Upper lobe of right lung (tissue), 1 donor: ENCODE data around the gene METAP1D. TPM values are rescaled to one million over a fixed set of nuclear protein-coding genes. Genes with fewer than 3 reads are reported as not detected.

Experiments
- ATAC-seq: fragments of 200-7000 bp; cut with Tn5 transposase; one replicate; pipeline ENCODE4 v1.9.1; 2020; ENCODE audit warnings: mild to moderate bottlenecking, moderate library complexity
- DNase-seq: peaks from one replicate; pipeline ENCODE4 v3.0.0-alpha.2; 2020
- H3K27ac ChIP-seq: fragments of 200-600 bp; one replicate; pipeline ENCODE4 v1.8.0; 2022
- H3K27me3 ChIP-seq: fragments of 200-600 bp; one replicate; pipeline ENCODE4 v1.8.0; 2022; ENCODE audit warnings: mild to moderate bottlenecking
- H3K36me3 ChIP-seq: fragments of 200-600 bp; one replicate; pipeline ENCODE4 v1.8.0; 2022
- H3K4me1 ChIP-seq: fragments of 200-600 bp; one replicate; pipeline ENCODE4 v1.8.0; 2022
- H3K4me3 ChIP-seq: fragments of 200-600 bp; one replicate; pipeline ENCODE4 v1.8.0; 2022; ENCODE audit warnings: mild to moderate bottlenecking
- H3K9me3 ChIP-seq: fragments of 200-600 bp; one replicate; pipeline ENCODE4 v1.8.0; 2022
- CTCF ChIP-seq: fragments of 200-600 bp; IDR thresholded peaks from one replicate; pipeline ENCODE4 v1.8.0; 2022; ENCODE audit warnings: antibody characterized with exemption
- intact Hi-C: fragments of 100-400 bp; cut with DNase I; formaldehyde crosslinking; loops from one replicate; pipeline ENCODE4 v1.11.0; 2022
- total RNA-seq: library from RNA; stranded (reverse); fragmentation: NEBNext Ultra II Directional; extraction: Animal tissue kit (Norgen Biotek cat#: 25700); gene quantifications from one replicate; pipeline ENCODE4 v1.2.1, GENCODE V29; 2021
- donor health status: DM: no; HTN: yes; CAD: no; lungs with severe emphysema.

METAP1D gene
- total RNA-seq, 1 donor from 2014 or later, result 4.1 TPM

- no peak overlapping the region for H3K27ac ChIP-seq
- peaks cover 33% of the 10 kb centered on the region for H3K4me1 ChIP-seq
- ATAC-seq (no peak), DNase-seq (no peak)
- no peak overlapping the region for H3K4me3 ChIP-seq
- no peak for TF ChIP-seq CTCF
- no peaks in the 10 kb centered on the region for H3K9me3 ChIP-seq
- intact Hi-C loops, result no loop called here
- H3K27me3 ChIP-seq, result peaks cover 93% of the 10 kb centered on the region
- no peaks in the 10 kb centered on the region for H3K36me3 ChIP-seq
Measured at GRCh38 chr2:172105471-172106107, 105.8 kb downstream of the METAP1D start.

DNA sequence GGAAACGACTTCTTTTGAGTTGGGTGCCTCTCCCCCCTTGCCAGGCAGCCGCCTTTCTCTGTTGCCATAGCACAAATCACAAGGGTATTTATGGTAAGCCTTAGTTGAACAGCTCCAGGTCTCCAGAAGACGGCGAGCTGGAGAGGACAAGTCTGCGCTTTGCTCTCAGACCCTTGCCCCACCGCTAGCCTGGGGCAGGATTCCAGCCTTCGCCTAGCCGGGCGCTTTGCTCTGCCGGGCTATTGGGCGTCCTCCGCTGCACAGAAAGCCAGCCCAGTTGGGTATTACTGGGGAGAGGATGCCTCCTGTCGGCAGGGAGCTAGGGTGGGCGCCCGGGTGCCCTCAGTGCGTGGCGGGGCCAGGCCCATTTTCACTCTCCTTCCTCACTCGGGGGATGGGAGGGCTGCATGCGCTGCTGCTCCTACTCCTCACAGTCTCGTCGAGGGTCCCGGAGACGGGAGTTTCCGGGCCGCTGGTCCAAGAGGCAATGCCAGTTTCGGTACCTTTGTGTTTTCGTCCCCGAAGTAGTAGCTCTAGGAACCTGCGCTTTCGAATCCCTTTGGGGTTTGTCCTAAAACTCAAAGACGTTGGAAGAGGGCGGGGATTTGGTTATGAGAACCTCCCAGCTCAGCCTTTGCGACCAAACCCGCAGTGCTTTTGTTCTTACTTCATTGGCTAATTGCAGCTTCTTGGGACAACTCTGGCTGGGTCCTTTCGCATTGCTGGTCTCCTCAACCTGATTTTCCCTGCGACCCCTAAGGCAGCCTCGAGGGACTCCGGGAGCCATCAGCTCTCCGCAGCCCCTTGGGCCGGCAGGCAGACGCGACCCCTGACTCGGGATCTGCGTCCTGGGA is 106.6 kb downstream of the METAP1D start:
- ATAC-seq (peak; percentile 23), DNase-seq (no peak)
- Histone ChIP-seq H3K4me3 (no peak overlapping the region), H3K27me3 (peaks cover 86% of the 10 kb centered on the region), H3K9me3 (no peaks in the 10 kb centered on the region), H3K36me3 (no peaks in the 10 kb centered on the region), H3K4me1 (peaks cover 33% of the 10 kb centered on the region), H3K27ac (no peak overlapping the region)
- peak; percentile 27 for TF ChIP-seq CTCF
- intact Hi-C loops, result no loop called here

DNA sequence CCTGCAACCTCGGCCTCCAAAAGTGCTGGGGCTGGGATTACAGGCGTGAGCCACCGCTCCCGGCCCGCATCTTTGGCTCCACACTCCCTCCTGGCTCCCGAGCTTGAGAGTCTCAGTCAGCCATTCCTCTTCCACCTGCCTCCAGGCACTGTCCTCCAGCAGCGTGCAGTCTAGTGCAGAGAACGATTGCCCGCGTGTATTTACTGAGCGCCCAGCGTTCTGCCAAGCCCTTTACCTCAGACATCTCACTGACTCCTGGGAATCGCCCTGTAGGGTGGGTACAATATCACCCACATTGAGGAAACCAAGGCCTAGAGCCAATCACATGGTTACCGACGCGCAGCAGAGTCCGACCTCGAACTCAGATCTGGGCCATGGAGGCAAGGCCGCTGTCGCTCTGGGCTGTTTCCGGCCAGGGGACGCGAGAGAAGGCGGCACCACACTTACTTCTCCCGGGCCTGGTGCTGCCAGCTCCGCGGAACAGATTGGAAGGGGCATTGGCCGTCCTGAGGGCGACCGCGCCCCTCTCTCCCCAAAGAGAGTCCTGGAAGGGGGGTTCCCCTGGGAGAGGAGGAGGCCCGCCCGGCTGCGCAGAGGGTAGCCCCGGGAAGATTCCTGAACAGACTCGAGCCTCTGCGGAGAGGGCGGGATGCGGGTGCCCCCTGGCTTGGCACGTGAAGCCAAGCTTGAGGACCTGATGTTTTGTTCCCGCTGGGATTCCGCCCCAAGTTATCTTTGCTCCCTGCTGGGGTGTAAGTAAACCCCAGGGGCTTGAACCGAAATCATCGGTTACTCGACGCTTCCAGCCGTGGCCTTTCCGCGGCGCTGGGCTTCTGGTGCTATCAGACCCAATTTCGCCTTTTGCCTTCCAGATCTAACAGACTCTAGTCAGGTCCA is 108.2 kb downstream of the METAP1D start:
- no peak for DNase-seq

DNA sequence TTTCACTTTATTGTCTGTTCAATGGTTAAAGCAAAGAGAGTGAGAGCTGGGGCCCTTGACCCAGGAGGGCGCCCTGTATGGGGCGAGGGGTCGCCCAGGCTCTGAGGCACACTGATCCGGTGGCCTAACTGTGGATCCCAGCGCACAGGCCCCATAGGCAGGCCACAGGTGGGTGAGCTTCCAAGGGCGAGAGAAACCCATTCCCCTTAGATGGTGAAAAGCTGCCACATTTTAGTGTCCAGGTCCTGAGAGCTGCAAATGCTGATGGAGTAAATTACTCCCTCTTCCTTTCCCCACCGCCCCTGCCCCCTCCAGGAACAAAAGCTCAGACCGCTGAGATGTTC is 108.8 kb downstream of the METAP1D start:
- H3K27me3 ChIP-seq, result peaks cover 72% of the 10 kb centered on the region
- H3K4me3 ChIP-seq, result no peak overlapping the region
- intact Hi-C loops, result no loop called here

More for the DNA sequence above, 108.2 kb downstream of the METAP1D start:
- Histone ChIP-seq H3K27me3 (peaks cover 74% of the 10 kb centered on the region), H3K9me3 (no peaks in the 10 kb centered on the region), H3K4me1 (peaks cover 18% of the 10 kb centered on the region), H3K4me3 (no peak overlapping the region), H3K27ac (no peak overlapping the region), H3K36me3 (no peaks in the 10 kb centered on the region)
- intact Hi-C loops, result no loop called here
- no peak for ATAC-seq
- no peak for TF ChIP-seq CTCF

More for the DNA sequence above, 108.8 kb downstream of the METAP1D start:
- TF ChIP-seq CTCF, result no peak
- Histone ChIP-seq H3K27ac (no peak overlapping the region), H3K4me1 (peaks cover 12% of the 10 kb centered on the region), H3K9me3 (no peaks in the 10 kb centered on the region), H3K36me3 (no peaks in the 10 kb centered on the region)
- DNase-seq (no peak), ATAC-seq (no peak)
